ENCODE data around the gene MDFIC2.

Gene MDFIC2

GRCh38 chr3:70177881-70178645 is 134.4 kb downstream of the MDFIC2 start:
- DNase-seq = no peak

GRCh38 chr3:70176224-70176623 is 136.2 kb downstream of the MDFIC2 start:
- DNase-seq = no peak

GRCh38 chr3:70156808-70157207 is 155.6 kb downstream of the MDFIC2 start:
- no peak for DNase-seq

GRCh38 chr3:70150599-70150998 is 161.8 kb downstream of the MDFIC2 start:
- DNase-seq = no peak

- DNase-seq = no peak
Measured at GRCh38 chr3:70149714-70150400, 162.6 kb downstream of the MDFIC2 start.

Measured in activated CD8-positive, alpha-beta memory T cell treated with anti-CD3 and anti-CD28 coated beads, Interleukin-2, amount 50 U/mL, for 48 hours (primary cell).